Measurements from ENCODE around the gene WDR18.

Gene WDR18

GRCh38 chr19:1018932-1019615 lies 34.9 kb downstream of the WDR18 start:
- TF ChIP-seq FOXP2 (optimal IDR thresholded peaks at IDR 0.05; ENCODE audit: borderline replicate concordance, extremely low read depth, extremely low read length, insufficient read depth), result no peak
- TF ChIP-seq POLR2AphosphoS5 (IDR thresholded peaks at IDR 0.05; ENCODE audit: low read depth, low read length), result no peak
- TF ChIP-seq TAF1 (IDR thresholded peaks at IDR 0.05; ENCODE audit: borderline replicate concordance, insufficient read depth, low read length), result no peak

- TF ChIP-seq TAF1 (IDR thresholded peaks at IDR 0.05; ENCODE audit: borderline replicate concordance, insufficient read depth, low read length) (no peak), REST (IDR thresholded peaks at IDR 0.05; ENCODE audit: insufficient read depth in 1 of 2, low read depth in 2 of 2, low read length in 2 of 2) (no peak), SIN3A (IDR thresholded peaks at IDR 0.05; ENCODE audit: borderline replicate concordance, insufficient read depth, low read length) (no peak), FOXP2 (optimal IDR thresholded peaks at IDR 0.05; ENCODE audit: borderline replicate concordance, extremely low read depth, extremely low read length, insufficient read depth) (no peak), POLR2AphosphoS5 (IDR thresholded peaks at IDR 0.05; ENCODE audit: low read depth, low read length) (no peak)
Measured at GRCh38 chr19:1019616-1019961, 35.4 kb downstream of the WDR18 start.

- TF ChIP-seq SIN3A (IDR thresholded peaks at IDR 0.05; ENCODE audit: borderline replicate concordance, insufficient read depth, low read length) (no peak), TAF1 (IDR thresholded peaks at IDR 0.05; ENCODE audit: borderline replicate concordance, insufficient read depth, low read length) (no peak), REST (IDR thresholded peaks at IDR 0.05; ENCODE audit: insufficient read depth in 1 of 2, low read depth in 2 of 2, low read length in 2 of 2) (no peak), FOXP2 (optimal IDR thresholded peaks at IDR 0.05; ENCODE audit: borderline replicate concordance, extremely low read depth, extremely low read length, insufficient read depth) (no peak), POLR2AphosphoS5 (IDR thresholded peaks at IDR 0.05; ENCODE audit: low read depth, low read length) (no peak)
Measured at GRCh38 chr19:1019980-1020867, 36.1 kb downstream of the WDR18 start.

GRCh38 chr19:1020868-1021425 lies 36.8 kb downstream of the WDR18 start, which contains the start of gene TMEM259:
TMEM259 (minus strand) TSS chr19:1021123; CDS start chr19:1020996, 127 bp downstream.
- peak; percentile 65 for TF ChIP-seq FOXP2 (optimal IDR thresholded peaks at IDR 0.05; ENCODE audit: borderline replicate concordance, extremely low read depth, extremely low read length, insufficient read depth)
- TF ChIP-seq SIN3A (IDR thresholded peaks at IDR 0.05; ENCODE audit: borderline replicate concordance, insufficient read depth, low read length), result peak; percentile 58; the same call in 1 of the 2 replicates
- peak; percentile 67; the same call in 1 of the 2 replicates for TF ChIP-seq POLR2AphosphoS5 (IDR thresholded peaks at IDR 0.05; ENCODE audit: low read depth, low read length)
- TF ChIP-seq TAF1 (IDR thresholded peaks at IDR 0.05; ENCODE audit: borderline replicate concordance, insufficient read depth, low read length), result peak; percentile 93
- TF ChIP-seq REST (IDR thresholded peaks at IDR 0.05; ENCODE audit: insufficient read depth in 1 of 2, low read depth in 2 of 2, low read length in 2 of 2), result peak in 1 of 2 experiments; percentile 21; a peak in 1 of 4 replicates
